HG02973 (cell line): Measurements from ENCODE around the gene GIGYF2.

Source experiments
- ATAC-seq: cut with Tn5 transposase; IDR thresholded peaks from one replicate; pipeline ENCODE4 v1.9.1; 2021; ENCODE audit warnings: moderate library complexity; ENCODE audit not compliant: unreplicated experiment

The GIGYF2 gene

DNA sequence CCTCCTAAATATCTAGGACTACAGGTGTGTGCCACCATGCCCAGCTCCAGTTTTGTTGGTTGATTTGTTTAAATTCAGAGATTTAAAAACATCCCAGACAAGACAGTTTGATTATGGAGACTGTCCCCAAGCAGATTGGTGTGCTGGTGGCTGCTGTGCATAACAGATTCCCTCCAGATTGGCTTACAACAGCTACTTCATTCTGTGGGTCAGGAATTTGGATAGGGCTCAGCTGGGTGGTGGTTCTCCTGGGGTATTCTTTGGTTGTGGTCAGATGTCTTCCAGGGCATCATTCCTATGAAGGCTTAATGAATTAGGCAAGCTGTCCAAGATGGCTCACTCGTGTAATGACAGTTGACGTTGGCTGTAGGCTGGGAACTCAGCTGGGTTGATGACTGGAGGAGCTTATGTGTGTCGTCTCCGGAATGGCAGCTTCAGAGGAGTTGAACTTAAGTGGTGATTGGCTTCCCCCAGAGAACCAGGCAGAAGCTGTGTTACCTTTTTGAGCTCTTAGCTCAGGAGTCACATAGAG, 162.3 kb downstream of the GIGYF2 start:
- no peak for ATAC-seq

DNA sequence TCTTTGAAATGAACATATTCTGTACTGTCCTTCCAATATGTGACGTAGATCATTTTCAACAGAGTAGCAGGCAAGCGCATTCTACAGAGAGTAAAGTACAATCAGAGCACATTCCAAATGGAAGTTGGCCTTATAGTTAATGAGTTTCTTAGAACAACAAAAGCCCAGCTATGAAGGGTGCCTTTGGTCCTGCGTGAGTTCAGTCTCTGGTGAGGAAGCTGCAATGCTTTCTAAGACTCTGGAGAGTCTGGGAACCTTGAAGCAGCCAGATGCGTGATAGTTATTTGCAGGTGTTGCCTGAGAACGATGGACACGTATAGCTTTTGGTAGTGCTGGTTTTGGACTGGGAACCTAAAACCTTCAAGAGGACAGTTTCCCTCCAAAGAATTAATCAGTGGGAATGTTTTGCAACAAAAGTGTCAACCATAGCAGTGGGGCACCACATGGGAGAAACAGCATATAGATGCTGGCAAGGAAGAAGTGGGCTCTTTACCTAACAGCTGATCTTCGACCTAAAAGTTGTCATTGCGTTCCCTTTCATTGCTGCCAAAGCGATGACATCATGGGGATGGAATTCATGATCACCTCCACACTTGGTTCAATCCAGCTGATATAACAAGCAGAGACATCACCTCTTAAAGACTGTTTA, 163.6 kb downstream of the GIGYF2 start:
- ATAC-seq = no peak

DNA sequence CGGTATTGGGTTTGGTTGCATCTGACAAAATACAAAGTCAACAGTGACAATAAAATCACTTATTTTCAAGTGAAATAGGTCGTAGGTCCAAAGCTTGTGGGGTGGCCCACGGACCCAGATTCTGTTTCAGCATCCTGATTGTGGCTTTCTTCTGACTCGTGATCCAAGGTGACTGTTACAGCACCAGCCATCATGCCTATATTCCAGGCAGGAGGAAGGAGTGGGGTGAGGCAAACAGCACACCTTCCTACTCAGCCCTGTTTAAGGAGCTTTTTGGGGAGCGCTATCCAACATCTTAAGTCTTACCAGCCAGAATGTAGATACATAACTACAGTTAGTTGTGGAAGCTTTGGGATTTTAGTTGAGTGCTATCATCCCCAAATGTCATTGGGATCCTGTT, 164.2 kb downstream of the GIGYF2 start:
- no peak for ATAC-seq

DNA sequence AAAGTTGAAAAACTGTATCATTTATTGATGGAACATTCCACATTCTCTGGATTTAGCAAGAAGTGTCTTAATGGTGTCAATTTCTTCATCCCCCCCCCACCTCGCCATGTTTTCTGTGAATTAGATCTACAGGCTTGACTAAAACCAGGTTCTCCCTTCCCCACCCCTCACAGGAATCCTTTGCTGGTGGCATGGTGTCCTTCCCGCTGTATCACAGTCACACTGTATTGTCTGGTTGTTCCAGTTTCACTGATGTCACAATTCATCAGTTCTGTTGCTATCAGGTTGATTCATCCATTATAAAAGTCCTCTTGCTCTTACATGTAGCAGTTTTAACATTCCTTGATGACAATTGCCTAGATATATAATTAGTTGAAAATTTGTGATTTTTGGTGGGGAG, 166.9 kb downstream of the GIGYF2 start:
- ATAC-seq = no peak

DNA sequence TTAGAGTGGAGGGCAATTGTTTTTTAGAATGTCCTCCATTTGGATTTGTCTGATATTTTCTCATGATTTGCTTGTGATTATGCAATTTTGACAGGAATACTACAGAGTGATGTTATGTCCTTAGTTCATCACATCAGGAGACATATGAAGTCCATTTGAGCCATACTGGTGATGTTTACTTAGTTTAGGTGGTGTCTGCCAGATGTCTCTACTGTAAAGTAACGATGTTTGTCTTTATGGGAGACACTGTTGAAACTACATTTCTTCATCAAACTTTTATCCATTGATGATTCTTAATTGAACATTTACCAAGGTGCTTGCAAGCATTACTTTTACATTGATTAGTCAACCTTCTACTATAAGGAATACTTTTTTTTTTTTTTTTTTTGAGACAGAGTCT, 168.0 kb downstream of the GIGYF2 start:
- no peak for ATAC-seq

DNA sequence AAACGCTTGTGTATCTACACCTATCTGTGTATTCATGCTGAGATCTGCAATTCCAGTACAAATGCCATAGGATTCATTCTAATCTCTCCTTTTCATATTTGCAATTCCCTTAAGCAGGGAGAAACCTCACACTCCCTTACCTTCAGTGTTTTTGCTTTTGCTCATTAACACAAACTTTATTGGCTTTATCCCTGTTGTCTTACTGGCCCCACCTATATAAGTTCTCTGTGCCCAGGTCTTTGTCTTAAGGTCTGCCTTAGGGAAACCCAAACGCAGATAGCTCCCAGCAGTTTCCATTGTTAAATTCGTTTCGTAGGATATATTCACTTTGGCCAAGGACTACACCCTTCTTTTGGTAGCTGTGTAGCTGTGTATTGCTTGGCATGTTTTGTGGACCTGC, 169.0 kb downstream of the GIGYF2 start:
- no peak for ATAC-seq

DNA sequence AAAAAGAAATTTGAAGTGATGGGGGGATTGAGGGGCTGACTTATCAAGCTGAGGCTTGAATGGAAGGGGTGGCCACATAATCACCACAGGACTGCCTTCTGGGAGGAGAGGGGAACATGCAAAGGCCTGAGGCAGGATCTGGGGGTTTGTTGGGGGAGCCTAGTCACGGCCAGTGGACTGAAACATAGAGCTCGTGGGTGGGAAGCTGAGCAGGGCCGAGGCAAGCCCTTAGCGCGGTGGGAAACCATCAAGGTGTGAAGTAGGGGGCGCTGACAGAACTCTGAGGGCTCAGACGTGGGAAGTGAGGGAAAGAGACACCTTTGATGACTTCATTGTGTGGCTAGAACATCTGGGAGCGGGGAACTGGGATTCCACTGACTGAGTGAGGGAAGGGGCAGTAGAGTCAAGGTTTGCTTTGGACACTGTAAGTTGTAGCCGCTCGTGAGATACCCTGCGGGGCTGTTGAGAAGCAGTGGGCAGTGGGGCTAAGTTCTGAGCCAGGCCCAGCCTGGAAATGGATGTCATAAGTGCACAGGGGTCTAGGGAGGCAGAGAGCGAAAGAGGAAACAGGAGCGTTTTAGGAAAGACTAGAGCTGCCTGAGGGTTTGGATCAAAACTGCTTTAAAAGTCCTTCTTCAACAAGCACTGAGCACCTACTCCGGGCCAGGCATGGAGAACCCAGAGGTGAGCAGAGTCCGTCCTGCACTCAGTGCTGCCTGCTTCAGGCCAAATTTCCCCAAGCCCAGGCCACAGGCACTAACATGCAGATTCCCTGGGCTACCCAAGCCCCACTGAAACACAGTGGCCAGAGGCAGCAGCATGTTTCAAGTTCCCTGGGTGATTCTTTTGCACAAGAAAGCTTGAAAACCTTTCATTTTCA, 172.2 kb downstream of the GIGYF2 start:
- ATAC-seq = no peak

DNA sequence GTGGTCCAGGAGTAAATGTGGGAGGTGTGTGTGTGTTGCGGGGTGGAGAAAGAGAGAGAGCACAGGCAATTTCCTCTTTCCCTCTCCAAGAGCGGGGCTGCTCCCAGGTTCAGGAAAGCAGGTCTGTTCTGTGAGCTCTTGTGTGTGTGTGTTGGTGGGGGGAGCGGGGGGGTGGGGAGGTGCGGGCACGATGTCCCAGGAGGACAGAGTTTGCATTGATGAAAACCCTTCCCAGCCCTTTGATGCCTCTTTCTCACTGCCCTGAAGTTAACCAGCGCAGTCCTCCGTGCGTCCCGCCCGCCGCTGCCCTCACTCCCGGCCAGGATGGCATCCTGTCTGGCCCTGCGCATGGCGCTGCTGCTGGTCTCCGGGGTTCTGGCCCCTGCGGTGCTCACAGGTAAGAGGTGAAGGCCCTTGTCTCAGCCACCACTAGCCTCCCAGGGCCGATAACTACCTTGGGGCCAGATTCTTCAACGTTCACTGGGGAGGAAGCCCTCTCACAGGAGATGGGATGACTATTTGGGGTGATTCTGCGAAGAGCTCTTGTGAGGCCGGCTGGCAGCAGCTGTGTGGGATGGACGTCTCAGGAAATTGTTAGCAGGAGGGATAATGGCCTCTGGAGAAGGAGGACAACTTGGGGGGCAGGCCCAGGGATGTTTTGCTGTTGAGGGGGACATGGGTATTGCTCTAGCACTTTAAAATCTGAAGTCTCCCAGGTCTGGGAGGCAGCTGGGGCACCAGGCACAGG, 173.1 kb downstream of the GIGYF2 start, which contains the start of gene SNORC:
Gene SNORC (plus strand): TSS at position 247 of the 748 bp plus-strand sequence. CDS start 78 bp downstream, at position 325.
- no peak for ATAC-seq

DNA sequence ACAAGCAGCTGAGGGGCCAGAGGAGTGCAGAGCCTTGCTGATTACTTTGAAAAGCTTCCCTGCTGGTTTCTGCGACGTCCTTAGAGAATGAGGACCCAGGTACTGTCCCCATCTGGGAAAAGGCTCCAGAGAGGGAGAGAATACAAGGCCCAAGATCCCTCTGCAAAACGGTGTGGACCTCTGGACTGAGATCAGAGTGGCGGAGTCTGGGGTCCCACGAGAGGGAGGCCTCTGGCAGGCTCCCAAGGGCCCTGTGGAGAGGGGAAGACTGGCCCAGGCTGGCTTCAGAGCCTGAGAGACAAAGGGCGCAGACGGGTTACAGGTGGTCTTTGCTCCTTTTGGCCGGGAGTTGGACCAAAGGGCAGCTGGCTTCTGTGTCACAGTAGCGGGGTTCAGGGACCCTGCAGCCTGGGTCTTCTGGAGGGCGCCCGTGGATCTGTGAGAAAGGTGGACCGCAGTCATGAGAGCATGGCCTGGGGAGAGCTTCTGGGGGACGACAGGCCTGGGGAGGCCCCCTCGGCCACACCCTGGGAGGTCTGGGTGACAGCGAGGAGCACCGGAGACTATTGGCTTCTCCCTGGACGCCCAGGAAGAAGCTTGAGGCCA, 173.7 kb downstream of the GIGYF2 start:
- no peak for ATAC-seq

DNA sequence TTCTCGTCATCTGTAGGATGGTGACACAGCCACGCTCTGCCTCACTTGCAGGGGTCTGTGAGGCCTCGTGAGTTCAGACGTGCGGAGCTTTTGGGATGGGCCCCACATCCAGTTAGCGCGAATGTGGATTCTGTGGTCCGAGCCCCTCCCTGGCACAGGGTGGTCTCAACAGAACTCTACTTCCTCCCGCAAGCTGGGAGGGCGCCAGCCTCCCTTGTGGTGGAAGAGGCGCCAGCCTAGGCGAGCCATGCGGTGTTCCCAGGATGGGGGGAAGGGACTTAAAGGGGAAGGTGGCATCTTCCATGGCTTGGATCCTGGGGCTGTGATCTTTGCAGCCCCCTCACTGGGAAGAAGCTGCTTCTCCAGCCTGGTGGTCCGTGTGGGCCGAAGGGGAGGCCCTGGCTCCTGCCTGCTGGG, 174.3 kb downstream of the GIGYF2 start:
- ATAC-seq = no peak

DNA sequence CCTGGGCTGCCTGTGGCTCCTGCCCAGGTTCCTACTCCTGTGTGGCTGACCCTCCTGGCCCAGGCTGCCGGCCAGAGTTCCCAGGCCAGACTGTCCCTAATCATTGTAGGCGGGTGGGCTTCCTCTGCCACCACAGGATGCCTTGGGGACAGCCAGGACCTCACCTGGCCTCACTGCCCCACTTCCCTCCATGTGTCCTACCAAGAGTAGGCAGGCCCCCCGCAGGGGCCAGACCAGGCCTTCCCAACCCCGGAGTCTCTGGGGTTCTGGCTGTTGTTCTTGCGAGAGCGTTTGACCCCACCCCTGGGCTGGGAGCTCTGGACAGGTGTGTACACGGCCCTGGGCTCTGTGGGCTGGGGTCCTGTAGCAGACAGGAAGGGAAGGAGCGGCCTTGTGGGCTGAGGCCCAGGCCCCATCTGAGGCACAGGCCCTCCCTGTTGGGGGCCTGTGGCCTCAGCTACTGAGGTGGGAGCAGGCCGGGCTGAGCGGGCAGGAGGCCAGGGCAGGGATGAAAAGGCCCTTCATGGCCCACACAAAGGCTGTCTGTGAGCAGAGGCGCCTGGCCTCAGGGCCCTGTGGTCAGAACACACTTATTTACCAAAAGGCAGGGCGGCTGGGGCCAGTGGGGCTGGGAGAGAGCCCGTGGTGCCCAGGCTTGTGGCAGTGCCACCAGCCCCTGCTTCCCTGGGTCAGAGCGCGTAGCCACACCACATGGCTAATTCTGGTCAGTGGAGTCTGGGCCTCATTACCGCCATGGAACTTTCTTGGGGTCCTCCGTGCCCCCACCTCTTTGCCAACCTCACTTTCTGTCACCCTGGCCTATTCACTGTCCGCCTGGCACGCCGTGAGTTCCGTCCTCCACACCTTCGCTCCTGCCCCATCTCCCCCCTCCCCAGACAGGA, 175.0 kb downstream of the GIGYF2 start:
- no peak for ATAC-seq

DNA sequence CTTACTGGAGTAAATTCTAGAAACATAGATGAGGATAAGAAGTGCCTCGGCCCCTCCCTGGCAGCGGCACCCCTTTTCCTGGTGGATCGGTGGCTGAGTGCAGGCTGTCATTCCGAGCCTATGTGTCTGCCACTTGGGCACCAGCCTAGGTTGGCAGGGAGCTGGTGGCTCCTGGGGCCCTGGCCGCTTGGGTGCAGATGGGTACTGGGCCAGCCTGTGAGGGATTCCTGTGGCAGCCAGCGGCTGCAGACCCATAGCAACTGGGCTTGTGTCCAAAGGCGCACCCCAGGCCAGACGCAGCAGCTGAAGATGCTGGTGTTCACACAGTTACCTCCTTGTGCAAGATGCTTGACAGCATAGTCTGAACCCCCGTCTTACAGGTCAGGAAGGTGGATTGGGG, 175.7 kb downstream of the GIGYF2 start:
- ATAC-seq = no peak

DNA sequence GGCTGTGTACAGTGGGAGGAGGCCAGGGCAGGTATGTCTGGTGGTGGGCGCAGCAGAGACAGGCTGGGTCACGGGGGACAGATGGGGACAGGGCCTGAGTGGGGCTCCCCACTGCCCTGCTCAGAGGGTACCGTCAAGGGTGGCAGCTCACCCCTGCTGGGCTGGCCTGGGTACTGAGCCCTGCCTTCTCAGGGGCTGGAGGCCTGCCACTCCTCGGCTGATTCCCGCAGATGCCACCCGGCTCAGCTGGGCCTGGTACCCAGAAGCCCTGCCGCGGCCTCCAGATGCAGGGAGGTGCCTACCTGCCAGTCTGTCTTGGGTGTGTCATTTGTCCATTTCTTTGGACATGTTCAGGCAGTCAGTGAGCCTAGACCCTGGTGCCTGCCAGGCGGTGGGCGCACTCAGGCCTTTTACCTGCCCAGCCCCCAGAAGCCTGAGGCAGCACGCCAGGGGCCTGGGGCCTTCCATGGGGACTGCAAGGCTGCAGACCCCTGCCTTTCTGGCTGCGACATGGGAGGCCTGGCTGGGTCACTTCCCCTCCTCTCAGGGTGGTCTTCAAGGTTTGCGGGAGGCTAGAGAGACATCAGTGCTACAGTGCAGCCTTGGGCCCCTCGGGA, 176.3 kb downstream of the GIGYF2 start:
- no peak for ATAC-seq

DNA sequence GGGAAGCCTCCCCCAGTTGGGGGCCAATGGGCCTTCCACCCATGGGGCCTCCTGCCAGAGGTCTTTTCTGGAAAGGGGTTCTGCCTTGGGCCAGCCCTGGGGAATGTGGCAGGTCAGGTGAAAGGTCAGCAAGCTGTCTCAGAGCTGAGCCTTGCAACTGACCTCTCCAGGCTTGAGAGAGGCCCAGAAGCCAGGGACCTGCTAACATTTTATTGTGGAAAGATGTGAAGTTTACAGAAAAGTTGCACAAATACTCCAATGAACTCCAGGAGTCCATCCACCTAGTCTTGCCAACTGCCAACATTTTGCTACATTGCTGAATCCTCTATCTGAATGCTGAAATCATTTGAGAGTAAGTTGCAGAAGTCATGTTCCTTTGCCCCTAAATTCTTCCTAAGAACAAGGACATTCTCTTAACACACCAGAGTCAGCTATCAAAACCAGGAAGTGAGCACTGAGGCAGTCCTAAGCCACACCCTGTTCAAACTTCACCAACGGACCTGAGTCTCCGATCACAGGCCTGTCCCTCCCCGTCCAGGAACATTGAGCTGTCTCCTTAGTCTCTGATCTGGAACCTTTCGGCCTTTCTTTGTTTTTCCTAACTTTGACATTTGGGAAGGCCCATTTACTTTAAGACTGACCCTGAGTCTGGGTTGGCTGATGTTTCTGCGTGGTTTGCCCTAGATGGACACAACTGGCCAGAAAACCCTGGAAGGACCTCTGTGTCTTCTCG, 176.9 kb downstream of the GIGYF2 start:
- no peak for ATAC-seq

DNA sequence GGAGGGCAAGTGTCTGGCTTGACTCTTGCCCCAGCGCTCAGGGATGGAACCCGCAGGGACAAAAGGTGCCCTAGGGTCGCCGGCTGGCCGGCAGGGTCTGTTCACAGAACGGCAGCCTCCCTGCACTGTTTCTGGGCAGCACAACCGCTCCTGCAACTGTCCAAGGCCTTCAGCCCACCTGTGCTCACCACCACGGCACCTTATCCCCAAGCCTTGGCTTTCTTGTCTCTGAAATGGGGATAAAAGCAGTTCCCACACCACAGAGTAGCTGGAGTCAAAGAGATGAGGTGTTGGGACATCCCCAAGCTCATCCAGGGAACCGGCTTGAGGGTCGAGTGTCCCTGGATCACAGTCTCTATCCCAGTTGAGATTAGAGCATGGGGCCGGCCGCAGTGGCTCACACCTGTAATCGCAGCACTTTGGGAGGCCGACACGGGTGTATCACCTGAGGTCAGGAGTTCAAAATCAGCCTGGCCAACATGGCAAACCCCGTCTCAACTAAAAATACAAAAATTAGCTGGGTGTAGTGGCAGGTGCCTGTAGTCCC, 177.6 kb downstream of the GIGYF2 start:
- no peak for ATAC-seq

DNA sequence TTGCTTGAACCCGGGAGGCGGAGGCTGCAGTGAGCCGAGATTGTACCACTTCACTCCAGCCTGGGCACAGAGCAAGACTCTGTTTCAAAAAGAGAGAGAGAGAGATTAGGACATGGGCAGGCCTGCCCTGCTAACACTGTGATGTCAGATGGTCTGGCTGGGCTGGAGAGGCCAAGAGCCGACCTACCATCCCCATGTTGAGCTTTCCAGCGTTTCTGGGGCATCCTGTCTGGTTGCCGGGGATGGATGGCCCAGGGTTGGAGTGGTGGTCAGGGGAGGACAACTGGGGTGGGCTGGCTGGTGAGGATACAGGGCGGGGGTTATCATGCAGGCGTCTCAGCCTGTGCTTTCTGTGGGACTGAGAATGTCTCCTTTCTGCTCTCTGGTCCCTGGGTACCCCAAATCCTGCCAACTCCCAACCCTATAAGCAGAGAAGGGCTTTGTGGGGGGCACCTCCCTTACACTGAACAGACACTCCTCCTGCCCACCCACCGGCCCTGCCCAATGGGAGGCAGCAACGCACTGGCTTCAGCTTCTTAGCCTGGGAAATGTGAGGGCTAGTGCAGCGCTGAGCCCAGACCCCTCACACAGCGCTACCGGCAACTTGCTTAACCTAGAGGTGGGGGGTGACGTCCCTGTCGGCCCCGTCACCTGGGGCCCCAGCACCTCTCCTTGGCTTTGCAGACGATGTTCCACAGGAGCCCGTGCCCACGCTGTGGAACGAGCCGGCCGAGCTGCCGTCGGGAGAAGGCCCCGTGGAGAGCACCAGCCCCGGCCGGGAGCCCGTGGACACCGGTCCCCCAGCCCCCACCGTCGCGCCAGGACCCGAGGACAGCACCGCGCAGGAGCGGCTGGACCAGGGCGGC, 178.4 kb downstream of the GIGYF2 start:
- no peak for ATAC-seq

DNA sequence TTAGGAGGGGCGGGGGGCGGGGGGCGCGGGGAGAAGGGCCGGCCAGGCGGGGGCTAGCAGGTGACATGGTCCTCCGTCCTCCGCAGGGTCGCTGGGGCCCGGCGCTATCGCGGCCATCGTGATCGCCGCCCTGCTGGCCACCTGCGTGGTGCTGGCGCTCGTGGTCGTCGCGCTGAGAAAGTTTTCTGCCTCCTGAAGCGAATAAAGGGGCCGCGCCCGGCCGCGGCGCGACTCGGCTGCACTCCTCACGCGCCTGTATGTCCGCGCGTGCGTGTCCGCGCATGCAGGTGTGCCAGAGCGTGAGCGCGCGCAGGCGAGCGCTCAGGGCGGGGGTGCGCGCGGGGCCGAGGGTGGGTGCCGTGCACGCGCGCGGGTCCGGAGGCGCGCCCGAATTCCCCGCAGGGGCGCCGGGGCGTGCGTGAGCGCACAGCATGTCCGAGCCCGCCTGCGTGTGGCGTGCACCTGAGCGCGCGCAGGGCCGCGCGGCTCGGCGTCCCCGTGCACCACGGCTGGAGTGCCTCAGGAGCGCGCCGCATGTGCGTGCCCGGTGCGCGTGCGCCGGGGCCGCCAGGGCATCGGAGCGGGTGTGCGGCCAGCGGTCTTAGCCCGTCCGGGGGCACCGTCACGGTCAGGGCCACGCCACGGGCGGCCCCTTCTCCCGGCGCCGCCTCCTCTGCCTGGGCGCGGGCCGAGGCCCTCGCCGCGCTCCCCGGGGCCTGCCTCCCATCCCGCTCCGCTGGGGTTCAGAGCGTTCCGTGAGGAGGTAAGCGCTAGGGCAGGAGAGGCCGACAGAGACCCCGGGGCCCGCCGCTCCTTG, 179.2 kb downstream of the GIGYF2 start:
- ATAC-seq = no peak
